Neural progenitor cell (in vitro differentiated cells): ENCODE results near the gene FMN1. TPM values are rescaled to one million over a fixed set of nuclear protein-coding genes. Genes with fewer than 3 reads are reported as not detected.

Experiments
- DNase-seq: peaks from one replicate; pipeline ENCODE4 v3.0.0-alpha.2; 2016; ENCODE audit warnings: low spot score
- H2AFZ ChIP-seq: fragments of 200-600 bp; sonication (generic); replicated peaks from 2 replicates; pipeline ENCODE4 v1.6.1; 2016; ENCODE audit warnings: antibody characterized with exemption
- H3F3A ChIP-seq: fragments of 200-600 bp; sonication (generic); 2 replicates; pipeline ENCODE4 v1.6.1; 2016; ENCODE audit warnings: antibody characterized with exemption, low read depth
- H3K27ac ChIP-seq: fragments of 200-600 bp; sonication (generic); 2 replicates; pipeline ENCODE4 v1.5.1; 2016; ENCODE audit warnings: mild to moderate bottlenecking
- H3K27me3 ChIP-seq: fragments of 200-600 bp; sonication (generic); 2 replicates; pipeline ENCODE4 v1.6.1; 2016; ENCODE audit warnings: mild to moderate bottlenecking, moderate library complexity
- H3K36me3 ChIP-seq: fragments of 200-600 bp; sonication (generic); 2 replicates; pipeline ENCODE4 v1.5.1; 2016
- H3K4me1 ChIP-seq: fragments of 200-600 bp; sonication (generic); 2 replicates; pipeline ENCODE4 v1.6.1; 2016; ENCODE audit warnings: mixed run types
- H3K4me2 ChIP-seq: fragments of 200-600 bp; sonication (generic); 2 replicates; pipeline ENCODE4 v1.6.1; 2016
- H3K4me3 ChIP-seq: fragments of 200-600 bp; sonication (generic); 2 replicates; pipeline ENCODE4 v1.5.1; 2016
- H3K79me2 ChIP-seq: fragments of 200-600 bp; sonication (generic); 2 replicates; pipeline ENCODE4 v1.6.1; 2016; ENCODE audit warnings: low read depth
- H3K9ac ChIP-seq: fragments of 200-600 bp; sonication (generic); 2 replicates; pipeline ENCODE4 v1.6.1; 2016
- H3K9me3 ChIP-seq: fragments of 200-600 bp; sonication (generic); 2 replicates; pipeline ENCODE4 v1.5.1; 2016; ENCODE audit warnings: low read depth
- H4K20me1 ChIP-seq: fragments of 200-600 bp; sonication (generic); 2 replicates; pipeline ENCODE4 v1.6.1; 2016; ENCODE audit warnings: low read depth
- H3K27ac Mint-ChIP-seq: 3 replicates; pipeline ENCODE4 v1.8.0; 2021; ENCODE audit warnings: mixed read lengths
- H3K27me3 Mint-ChIP-seq: 2 replicates; pipeline ENCODE4 v1.8.0; 2022; ENCODE audit warnings: low read depth, mild to moderate bottlenecking, inconsistent platforms, moderate library complexity, mixed read lengths; ENCODE audit not compliant: insufficient read depth
- H3K36me3 Mint-ChIP-seq: 3 replicates; pipeline ENCODE4 v1.8.0; 2021; ENCODE audit warnings: mixed read lengths
- H3K4me1 Mint-ChIP-seq: 3 replicates; pipeline ENCODE4 v1.8.0; 2021; ENCODE audit warnings: mixed read lengths
- H3K4me3 Mint-ChIP-seq: 3 replicates; pipeline ENCODE4 v1.8.0; 2021; ENCODE audit warnings: mild to moderate bottlenecking, moderate library complexity, mixed read lengths
- H3K9me3 Mint-ChIP-seq: 3 replicates; pipeline ENCODE4 v1.8.0; 2020; ENCODE audit warnings: mixed read lengths
- CTCF ChIP-seq: fragments of 200-600 bp; sonication (generic); IDR thresholded peaks from 2 replicates; pipeline ENCODE4 v1.5.1; 2017; ENCODE audit warnings: antibody characterized with exemption, mild to moderate bottlenecking
- EZH2 ChIP-seq: fragments of 200-600 bp; sonication (generic); IDR thresholded peaks from 2 replicates; pipeline ENCODE4 v1.6.1; 2017; ENCODE audit warnings: antibody characterized with exemption, mild to moderate bottlenecking, moderate library complexity
- EZH2phosphoT487 ChIP-seq: fragments of 200-600 bp; sonication (generic); IDR thresholded peaks from 2 replicates; pipeline ENCODE4 v1.6.1; 2017; ENCODE audit warnings: antibody characterized with exemption
- total RNA-seq: library from RNA; depleted of rRNA; stranded (reverse); fragments of >200 nt; gene quantifications from 2 replicates; pipeline ENCODE4 v1.2.3, GENCODE V29; 2015; ENCODE audit warnings: low replicate concordance

The FMN1 gene
- total RNA-seq, 1 donor from 2014 or later: 5.7 TPM

GRCh38 chr15:32737304-32737703, 457.2 kb downstream of the FMN1 start:
- H3K4me3 Mint-ChIP-seq: no peak overlapping the region
- Histone ChIP-seq H3K9ac (no peak overlapping the region), H3F3A (no peaks in the 10 kb centered on the region), H3K4me3 (no peak overlapping the region), H2AFZ (no peak overlapping the region), H3K36me3 (no peaks in the 10 kb centered on the region), H3K4me2 (no peak overlapping the region), H4K20me1 (no peaks in the 10 kb centered on the region), H3K27ac (no peak overlapping the region), H3K4me1 (no peaks in the 10 kb centered on the region), H3K79me2 (no peaks in the 10 kb centered on the region), H3K9me3 (no peaks in the 10 kb centered on the region), H3K27me3 (no peaks in the 10 kb centered on the region)
- H3K9me3 Mint-ChIP-seq: peaks cover 18% of the 10 kb centered on the region
- no peak for TF ChIP-seq CTCF
- no peak for TF ChIP-seq EZH2phosphoT487
- no peak for TF ChIP-seq EZH2
- peaks cover 5% of the 10 kb centered on the region for H3K27me3 Mint-ChIP-seq
- DNase-seq: no peak
- no peaks in the 10 kb centered on the region for H3K4me1 Mint-ChIP-seq
- no peak overlapping the region for H3K27ac Mint-ChIP-seq
- peaks cover 7% of the 10 kb centered on the region for H3K36me3 Mint-ChIP-seq

- Histone ChIP-seq H3K36me3 (no peaks in the 10 kb centered on the region), H3F3A (no peaks in the 10 kb centered on the region), H3K4me1 (no peaks in the 10 kb centered on the region), H3K4me3 (no peak overlapping the region), H2AFZ (no peak overlapping the region), H3K79me2 (no peaks in the 10 kb centered on the region), H3K9ac (no peak overlapping the region), H3K9me3 (no peaks in the 10 kb centered on the region), H4K20me1 (no peaks in the 10 kb centered on the region), H3K27ac (no peak overlapping the region), H3K4me2 (no peak overlapping the region), H3K27me3 (no peaks in the 10 kb centered on the region)
- no peak for TF ChIP-seq EZH2
- no peak for TF ChIP-seq CTCF
- TF ChIP-seq EZH2phosphoT487: no peak
- Mint-ChIP-seq H3K4me3 (no peak overlapping the region), H3K27ac (no peak overlapping the region), H3K27me3 (peaks cover 5% of the 10 kb centered on the region), H3K4me1 (no peaks in the 10 kb centered on the region), H3K9me3 (peaks cover 18% of the 10 kb centered on the region), H3K36me3 (peaks cover 7% of the 10 kb centered on the region)
- DNase-seq: no peak
These were observed 457.8 kb downstream of the FMN1 start for GRCh38 chr15:32736701-32737061.

- peaks cover 17% of the 10 kb centered on the region for H3K9me3 Mint-ChIP-seq
- Histone ChIP-seq H3K79me2 (no peaks in the 10 kb centered on the region), H3K9ac (no peak overlapping the region), H4K20me1 (no peaks in the 10 kb centered on the region), H3K4me1 (no peaks in the 10 kb centered on the region), H3K9me3 (no peaks in the 10 kb centered on the region), H3K36me3 (no peaks in the 10 kb centered on the region), H3K4me2 (no peak overlapping the region), H2AFZ (no peak overlapping the region), H3K27me3 (no peaks in the 10 kb centered on the region), H3K27ac (no peak overlapping the region), H3F3A (no peaks in the 10 kb centered on the region), H3K4me3 (no peak overlapping the region)
- peaks cover 5% of the 10 kb centered on the region for H3K27me3 Mint-ChIP-seq
- H3K36me3 Mint-ChIP-seq: peaks cover 7% of the 10 kb centered on the region
- TF ChIP-seq EZH2phosphoT487: no peak
- no peak for TF ChIP-seq CTCF
- no peak for TF ChIP-seq EZH2
- no peak overlapping the region for H3K27ac Mint-ChIP-seq
- no peaks in the 10 kb centered on the region for H3K4me1 Mint-ChIP-seq
- no peak overlapping the region for H3K4me3 Mint-ChIP-seq
- DNase-seq: no peak
These were observed 458.4 kb downstream of the FMN1 start for GRCh38 chr15:32735989-32736700.
